Measurements from ENCODE around the gene CTAGE9.
"Not testable (repeated sequence)": the region's sequence is repeated elsewhere in the genome, so short reads cannot be mapped to it uniquely, and the experiment has no call there.

CTAGE9 gene

DNA sequence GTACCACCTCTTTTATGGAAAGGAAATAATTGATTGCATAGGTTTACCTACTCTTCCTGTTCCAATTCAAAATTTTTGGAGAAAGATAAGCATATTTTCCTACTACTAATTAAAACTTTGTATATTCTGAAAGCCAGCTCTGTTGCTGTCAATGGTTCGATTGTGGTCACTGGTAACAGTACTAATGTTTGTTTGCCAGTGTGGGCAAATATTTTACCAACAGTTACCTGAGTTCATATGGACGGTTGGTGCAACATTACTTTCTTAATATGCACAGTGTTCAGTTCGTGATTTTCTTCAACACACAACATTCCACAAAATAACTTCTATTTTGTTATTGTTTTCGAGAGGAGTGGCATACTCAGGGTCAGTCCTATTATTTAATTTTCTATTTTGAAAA lies 17.1 kb upstream of the CTAGE9 start:
- DNase-seq, result no peak

DNA sequence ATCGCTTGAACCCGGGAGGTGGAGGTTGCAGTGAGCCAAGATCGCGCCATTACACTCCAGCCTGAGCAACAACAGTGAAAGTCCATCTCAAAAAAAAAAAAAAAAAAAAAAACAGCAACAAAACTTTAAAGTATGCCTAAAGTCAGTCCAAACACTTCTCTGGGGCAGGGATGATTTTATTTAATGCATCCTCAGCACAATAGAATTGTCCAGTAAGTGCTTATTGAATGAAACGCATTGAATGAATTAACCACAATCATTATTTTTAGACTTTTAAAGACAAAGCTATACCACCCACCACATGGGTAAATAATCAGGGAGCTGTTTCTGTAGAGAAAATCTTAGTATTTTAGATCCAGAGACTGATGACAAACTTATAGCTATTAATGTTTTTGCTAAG lies 16.6 kb upstream of the CTAGE9 start:
- no peak for DNase-seq

DNA sequence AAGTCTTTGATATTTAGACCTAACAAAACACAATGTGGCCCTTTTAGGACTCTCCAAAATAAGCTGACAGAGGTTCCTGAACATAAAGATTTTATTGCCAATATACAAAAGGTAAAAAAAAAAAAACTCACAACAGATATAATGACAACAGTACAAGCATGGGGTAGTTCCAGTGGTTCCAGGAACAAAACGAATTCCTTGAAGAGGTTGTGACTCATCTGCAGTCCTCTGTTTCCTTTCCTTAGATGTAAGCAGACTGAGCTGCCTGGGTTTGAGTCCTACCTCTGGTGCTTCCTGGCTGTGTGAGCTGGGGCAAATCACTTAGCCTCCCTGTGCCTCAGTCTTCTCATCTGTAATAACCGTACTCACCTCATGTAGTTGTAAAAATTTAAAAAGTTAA lies 13.3 kb upstream of the CTAGE9 start:
- DNase-seq, result no peak

DNA sequence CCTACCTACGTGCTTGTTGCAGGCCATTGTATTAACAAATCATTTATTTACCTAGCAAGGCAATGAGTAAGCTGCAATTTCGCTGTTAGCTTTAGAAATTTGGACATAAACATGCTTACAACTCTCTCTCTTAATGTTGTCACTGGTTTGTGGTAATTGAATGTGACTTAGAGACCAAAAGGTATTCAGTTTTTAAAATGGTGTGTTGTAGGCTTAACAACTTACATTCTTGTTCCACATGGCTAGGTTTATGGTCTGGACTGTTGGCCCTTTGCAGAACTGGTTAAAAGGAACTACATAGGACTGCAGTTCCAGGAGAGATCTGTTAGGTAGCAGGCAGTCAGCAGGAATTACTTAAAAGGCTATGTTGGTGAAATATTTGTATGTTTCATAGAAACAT lies 10.3 kb upstream of the CTAGE9 start:
- no peak for DNase-seq

DNA sequence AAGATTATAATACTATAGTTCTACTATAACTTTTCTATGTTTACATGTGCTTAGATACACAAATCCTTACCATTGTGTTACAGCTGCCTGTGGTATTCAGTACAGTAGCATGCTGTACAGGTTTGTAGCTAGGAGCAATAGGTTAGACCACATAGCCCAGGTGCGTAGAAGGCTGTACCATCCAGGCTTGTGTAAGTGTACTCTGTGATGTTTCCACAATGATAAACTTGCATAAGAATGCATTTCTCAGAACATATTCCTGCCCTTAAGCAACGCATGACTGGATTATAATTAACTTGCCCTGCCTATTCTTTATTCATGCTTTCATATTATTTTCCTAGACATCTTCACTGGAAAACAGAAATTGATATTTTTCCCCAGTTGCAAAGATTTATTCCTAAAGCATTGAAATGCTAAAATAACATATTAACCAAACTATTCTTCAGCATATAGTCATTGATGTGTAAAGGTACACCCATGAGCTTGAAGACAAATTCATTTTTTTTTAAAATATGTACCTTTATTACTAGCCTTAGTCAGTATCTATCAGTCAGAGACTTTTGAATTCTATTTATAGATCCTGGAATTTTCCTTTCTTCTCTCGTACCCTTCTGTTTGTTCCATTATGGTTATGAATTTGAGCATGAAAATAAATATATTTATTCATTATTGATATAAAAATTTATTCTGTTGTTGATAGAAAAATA lies 7.2 kb upstream of the CTAGE9 start:
- DNase-seq, result no peak

DNA sequence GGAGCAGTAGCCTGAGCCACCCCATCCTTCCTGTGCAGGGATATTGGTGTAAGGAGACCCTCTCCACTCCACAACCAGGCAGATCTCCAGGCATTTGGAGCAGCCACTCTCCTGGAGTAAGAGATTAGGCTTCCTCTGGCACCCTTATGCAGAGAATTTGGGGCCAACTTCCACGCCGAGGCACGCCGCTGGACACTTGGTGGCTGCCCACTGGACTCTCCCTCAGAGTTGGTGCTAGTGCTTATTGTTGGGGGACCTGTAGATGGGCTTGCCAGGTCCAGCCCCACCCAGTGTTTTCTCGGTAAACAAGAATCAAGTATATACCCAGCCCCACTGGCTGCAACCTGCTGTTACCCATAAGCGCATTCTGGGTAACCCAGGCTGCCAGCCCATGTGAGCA lies 4.8 kb upstream of the CTAGE9 start:
- DNase-seq, result not testable (repeated sequence)

DNA sequence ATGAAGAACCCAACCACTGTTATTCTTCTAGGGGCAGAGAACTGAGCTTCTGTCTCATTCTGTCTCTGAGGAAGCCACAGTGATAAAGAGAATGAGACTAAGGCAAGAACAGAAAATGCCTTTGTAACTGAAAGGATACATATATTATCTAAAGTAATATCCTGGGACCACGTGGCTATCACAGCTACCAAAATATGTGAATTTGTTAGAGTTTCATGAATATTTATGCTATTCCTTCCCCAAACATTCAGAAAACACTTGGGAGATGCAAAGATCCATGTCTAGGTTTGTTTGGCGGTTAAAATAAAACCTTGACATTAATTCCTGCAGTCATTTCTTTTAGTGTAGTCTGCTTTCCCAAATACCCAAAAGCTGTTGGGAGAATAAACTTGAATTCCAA lies 6.9 kb downstream of the CTAGE9 start:
- DNase-seq, result not testable (repeated sequence)

DNA sequence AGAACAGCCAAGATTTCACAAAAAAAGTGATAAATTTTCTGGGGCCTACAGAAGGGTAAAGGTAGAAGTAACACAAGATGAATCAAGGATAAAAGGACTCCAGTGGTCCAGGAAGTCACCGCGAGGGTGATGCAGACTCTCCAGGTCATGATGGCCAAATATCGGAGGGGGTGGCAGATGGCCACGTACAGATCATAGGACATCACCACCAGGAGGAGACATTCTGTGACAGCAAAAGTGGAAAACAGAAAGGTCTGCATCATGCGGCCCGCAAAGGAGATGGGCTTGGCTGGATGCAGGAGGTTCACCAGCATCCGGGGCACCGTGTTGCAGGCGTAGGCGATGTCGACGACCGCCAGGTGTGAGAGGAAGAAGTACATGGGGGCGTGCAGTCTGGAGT lies 10.0 kb downstream of the CTAGE9 start:
- not testable (repeated sequence) for DNase-seq

DNA sequence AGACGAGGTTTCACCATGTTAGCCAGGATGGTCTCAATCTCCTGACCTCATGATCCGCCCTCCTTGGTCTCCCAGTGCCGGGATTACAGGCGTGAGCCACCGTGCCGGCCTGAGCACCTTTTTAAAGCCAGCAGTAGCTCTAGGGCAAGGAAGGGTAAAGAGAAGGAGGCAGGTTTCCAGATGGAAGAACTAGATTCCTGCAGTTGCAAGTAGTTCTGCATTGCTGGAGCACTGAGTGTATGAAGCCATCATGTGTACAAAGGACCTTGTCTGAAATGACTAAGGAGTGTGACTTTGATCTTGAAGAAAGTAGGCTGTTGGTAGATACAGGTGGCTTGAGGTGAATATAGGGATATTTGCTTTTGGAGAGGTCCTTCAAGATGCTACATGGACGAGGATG lies 13.9 kb downstream of the CTAGE9 start:
- no peak for DNase-seq

DNA sequence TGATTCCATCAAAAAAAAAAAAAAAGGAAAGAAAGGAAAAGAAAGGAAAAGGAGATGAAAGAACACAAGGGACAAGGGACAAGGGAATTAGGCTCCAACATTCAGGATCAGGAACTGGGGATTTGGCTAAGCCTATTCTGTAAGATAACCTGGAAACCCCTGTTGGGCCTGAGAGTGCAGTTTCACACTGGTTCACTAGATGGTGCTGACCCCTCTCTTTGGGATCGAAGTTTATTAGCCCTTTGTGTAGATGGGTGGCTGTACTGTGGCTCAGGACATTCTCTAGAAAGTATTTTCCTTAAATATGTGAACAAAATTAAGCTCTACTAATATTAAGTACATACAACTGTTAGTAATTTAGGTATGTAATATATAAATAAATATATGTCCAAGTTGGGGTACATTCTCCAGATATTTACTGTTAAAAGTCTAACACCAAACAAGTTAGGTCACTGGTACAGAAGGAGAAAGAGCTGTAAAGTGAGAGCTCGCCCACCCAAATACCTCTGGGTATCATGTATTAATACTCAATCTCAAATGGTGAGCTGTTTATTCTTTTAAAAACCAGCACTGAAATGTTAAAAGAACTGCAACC lies 15.9 kb downstream of the CTAGE9 start:
- DNase-seq, result no peak

DNA sequence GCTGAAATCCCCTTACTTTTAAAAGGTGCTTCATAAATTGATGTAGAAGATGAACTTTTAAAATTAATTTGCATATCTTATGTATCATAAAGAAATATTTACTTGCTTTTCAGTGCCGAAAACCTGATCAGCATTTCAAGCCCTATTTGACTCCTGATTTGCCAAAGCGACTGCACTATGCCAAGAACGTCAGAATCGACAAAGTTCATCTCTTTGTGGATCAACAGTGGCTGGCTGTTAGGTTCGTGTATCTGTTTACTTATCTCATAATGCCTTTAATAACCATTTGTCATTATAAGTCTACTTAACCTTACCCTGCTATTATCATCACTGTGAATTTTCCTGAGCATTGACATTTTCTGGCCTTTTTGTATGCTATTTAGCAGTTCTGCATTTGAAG lies 17.4 kb downstream of the CTAGE9 start:
- no peak for DNase-seq

DNA sequence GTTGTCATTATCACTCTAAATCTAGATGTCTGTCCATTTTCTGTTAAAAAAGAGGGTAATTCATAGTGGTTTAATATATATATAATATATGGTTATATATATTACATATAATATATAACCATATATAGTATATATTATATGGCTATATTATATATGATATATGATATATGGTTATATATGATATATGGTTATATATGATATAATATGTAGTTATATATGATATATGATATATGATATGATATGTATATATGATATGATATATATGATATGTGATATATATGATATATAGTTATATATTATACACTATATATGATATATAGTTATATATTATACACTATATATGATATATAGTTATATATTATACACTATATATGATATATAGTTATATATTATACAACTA lies 18.2 kb downstream of the CTAGE9 start:
- DNase-seq, result no peak

DNA sequence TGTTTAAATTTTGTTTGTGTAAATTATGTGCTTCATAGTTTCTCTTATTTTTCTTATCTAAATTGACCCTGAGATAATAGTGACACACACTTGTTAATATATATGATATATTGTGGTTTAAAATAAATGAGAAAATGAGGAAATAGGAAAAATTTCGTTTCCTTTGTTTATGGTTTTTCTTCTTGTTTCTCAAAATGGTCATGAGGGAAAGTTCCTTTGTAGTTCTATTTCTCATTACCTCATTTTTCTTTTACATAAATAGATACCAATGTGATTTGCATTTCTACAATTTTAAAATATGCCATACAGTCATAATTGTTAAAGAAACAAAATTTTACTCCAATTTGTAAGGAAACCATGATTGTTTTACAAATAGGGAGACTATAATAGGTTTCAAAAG lies 18.8 kb downstream of the CTAGE9 start:
- DNase-seq, result no peak

DNA sequence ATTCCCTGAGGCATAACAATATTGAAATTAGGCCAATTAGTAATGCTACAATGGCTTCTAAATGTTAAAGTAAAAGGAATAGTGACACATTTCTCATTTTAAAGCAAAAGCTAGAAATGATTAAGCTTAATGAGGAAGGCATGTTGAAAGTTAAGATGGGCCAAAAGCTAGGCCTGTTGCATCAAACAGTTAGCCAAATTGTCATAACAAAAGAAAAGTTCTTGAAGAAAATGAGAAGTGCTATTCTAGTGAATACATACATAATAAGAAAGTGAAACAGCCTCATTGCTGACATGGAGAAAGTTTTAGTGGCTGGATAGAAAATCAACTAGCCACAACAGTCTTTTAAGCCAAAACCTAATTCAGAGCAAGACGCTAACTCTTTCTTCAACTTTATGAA lies 22.5 kb downstream of the CTAGE9 start:
- no peak for DNase-seq

DNA sequence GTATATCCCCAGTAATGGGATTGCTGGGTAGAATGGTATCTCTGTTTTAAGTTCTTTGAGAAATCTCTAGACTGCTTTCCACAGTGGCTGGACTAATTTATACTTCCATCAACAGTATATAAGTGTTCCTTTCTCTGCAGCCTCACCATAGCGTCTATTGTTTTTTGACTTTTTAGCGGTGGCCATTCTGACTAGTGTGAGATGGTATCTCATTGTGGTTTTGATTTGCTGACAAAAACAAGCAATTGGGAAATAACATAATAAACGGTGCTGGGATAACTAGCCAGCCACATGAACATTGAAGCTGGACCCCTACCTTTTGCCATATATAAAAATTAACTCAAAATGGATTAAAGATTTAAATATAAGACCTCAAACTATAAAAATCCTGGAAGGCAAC lies 23.8 kb downstream of the CTAGE9 start:
- DNase-seq, result no peak

DNA sequence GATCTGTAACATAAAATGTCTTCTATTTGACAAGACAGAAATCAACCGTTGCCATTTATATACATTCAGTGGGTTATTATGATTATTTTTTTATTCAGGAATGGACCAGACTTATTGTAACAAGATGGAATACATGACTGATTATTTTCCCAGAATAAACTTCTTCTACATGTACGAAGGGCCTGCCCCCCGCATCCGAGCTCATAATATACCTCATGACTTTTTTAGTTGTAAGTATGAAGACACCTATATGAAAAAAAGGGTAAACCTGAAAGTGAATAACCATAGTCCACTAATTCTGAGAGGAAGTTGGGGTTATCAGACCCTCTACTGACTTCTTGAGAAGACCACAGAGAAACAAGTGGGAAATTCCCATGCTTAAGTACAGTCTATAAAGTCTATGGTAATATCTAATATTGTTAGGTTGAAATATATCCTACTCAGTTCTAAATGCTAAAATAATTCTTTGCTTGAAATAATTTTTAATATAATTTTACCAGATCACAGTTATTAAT lies 25.5 kb downstream of the CTAGE9 start:
- no peak for DNase-seq

DNA sequence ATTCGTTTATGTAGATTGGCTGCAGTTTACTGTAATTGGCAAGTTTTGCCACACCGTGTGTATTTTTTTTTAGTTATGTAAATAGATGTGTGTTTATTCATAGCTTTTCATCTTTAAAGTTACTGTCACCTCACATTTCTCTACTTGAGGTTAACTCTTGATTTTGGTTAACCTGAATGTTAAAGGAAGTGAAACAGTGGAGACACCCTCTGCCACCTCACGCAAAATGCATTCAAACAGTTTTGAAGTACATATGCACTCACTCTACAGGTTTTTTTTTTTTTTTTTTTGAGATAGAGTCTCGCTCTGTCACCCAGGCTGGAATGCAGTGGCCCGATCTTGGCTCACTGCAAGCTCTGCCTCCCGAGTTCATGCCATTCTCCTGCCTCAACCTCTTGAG lies 27.3 kb downstream of the CTAGE9 start:
- DNase-seq, result no peak

DNA sequence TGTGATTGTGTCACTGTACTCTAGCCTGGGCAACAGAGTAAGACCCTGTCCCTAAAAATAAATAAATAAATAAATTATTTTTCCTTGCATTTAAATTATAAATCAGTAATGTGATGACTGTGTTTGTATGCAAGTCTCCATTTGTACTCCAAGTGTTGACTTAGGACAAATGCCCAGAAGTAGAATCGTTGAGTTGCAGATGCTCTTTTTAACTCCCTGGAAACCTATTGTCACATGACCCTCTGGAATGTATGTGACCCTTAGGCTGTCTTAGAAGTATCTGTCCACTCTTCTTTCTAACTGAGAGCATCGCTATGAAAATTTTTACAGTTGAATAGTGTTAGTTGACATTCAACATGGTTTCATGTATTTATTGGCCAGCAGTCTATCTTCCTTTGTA lies 28.4 kb downstream of the CTAGE9 start:
- no peak for DNase-seq

DNA sequence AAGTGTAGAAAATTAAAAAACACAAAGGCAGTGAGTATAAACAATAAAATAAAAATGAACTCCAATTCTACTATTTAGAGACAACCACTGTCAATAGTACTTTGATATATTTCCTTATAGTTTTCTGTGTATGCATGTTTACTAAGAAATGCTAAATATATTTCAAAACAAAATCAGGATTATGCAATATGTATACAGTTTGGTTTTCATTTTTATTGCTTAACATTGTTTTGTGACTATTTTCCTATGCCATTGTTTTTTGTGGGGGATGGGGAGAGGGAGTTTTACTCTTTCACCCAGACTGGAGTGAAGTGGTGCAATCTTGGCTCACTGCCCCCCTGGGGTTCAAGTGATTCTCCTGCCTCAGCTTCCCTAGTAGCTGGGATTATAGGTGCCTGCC lies 29.2 kb downstream of the CTAGE9 start:
- DNase-seq, result no peak

DNA sequence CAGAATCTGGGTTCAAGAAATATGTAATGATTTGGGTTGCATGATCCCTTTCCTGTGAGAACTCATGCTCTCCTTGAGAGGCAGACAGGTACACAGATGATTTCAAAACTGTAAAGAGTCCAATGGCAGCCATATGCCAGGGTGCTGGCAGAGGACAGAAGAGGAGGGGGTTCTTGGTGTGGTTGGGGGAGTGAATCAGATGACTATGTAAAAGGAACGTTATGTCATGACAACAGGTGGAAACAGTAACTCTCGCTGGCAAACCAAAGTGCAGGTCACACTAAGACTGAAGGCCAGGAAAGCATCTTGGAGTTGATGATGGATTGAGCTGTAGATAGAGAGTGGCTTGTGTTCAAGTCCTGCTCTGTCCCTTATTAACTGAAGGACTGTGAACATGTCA lies 29.9 kb downstream of the CTAGE9 start:
- no peak for DNase-seq

DNA sequence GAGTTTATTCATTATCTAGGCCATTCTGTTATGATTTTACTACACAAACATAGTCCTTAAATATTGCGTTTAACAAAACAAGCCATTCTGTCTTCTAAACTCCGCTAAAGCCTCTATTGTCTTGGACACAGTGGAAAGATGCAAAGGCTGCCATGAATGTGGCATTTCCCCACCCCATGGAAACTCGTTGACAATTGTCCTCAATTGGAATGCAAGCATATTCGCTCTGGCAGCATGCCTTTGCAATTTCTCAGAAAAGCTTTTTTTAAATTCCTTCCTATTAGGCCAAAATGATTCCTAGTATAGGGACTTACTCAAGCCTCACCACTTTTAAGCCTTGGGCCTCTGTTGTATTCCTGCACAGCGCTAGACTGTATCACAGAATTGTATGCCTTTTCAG lies 32.4 kb downstream of the CTAGE9 start:
- DNase-seq, result no peak

DNA sequence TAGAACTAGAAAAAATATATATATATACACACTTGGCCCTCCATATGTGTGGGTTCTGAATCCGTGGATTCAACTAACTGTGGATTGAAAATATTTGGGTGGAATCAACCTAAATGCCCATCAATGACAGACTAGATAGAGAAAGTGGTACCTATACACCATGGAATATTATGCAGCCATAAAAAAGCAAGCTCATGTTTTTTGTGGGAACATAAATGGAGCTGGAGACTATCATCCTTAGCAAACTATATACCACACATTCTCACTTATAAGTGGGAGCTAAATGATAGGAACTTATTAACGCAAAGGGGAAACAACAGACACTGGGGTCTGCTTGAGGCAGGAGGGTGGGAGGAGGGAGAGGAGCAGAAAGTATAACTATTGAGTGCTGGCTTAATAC lies 37.6 kb downstream of the CTAGE9 start:
- no peak for DNase-seq

DNA sequence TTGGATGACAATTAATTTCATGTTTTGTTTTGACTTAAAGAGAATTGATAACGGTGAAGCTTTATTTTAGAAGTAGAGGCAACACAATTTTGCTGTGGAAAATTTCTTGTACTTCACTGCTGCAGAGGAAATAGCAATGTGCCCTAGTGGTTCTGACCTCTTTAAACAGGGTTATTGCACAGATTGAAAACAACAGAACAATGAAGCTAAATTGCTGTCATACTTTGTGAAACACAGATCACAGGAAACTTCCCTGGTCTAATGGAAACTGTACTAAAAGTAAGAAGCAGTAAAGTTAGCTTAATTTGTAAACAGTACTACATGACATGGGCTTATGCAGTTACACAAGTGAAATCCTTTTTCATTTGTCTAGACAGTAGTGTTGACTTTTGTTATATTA lies 40.9 kb downstream of the CTAGE9 start:
- no peak for DNase-seq

DNA sequence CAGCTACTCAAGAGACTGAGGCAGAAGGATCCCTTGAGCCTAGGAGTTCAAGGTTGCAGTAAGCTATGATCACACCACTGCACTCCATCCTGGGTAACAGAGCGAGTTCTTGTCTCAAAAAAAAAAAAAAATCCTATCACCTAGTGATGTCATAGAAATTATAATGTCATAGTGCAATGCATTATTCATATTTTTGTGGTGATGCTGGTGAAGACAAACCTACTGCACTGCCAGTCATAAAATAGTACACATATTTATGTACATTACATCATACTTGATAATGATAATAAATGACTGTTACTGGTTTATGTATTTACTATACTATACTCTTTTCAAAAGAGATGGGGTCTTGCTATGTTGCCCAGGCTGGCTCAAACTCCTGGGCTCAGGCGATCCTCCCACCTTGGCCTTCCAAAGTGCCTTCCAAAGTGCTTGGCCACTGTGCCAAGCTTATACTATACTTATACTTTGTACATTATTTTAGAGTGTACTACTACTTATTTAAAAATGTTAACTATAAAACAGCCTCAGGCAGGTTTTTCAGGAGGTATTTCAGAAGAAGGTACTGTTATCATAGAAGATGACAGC lies 47.1 kb downstream of the CTAGE9 start:
- no peak for DNase-seq

DNA sequence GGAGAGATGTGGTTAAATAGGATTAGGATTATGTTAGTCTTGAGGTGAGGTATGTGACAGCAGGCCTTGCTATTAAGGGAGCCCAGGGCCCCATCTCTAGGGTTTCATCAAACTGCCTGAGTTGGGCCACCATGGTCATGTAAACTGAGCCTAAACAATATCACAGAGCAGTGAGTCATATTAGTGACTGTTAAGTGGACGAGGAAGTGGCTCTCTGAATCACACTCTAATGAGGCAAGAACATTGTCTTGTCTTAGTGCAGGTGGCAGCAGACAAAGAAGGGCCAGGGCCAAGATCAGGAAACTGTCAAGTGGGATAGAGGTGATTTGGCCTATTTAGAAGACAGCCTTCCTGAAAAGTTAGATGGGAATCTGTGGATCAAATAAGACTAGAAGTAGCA lies 50.6 kb downstream of the CTAGE9 start:
- no peak for DNase-seq

Measured in effector CD4-positive, alpha-beta T cell (primary cell).